GM10248 (cell line): ENCODE data around the gene AKAP6.

Experiments
- CTCF ChIA-PET: fragments of 300-600 bp; sonication (Branson Sonifier 250); formaldehyde crosslinking; extraction: SDS; loops from one replicate; lab custom pipeline; 2021; ENCODE audit warnings: antibody characterized with exemption; lab: Yijun Ruan, JAX
- POLR2A ChIA-PET: fragments of 350-650 bp; sonication (Branson Sonifier 250); formaldehyde crosslinking; extraction: SDS; loops from one replicate; lab custom pipeline; 2020; ENCODE audit warnings: antibody characterized with exemption; lab: Yijun Ruan, JAX
- DNase-seq: peaks from one replicate; pipeline ENCODE4 v3.0.0; 2012; ENCODE audit errors: extremely low spot score
- CTCF ChIP-seq: IDR thresholded peaks from 2 replicates; pipeline ENCODE4 v1.5.1; 2012; ENCODE audit warnings: mild to moderate bottlenecking, low read depth; ENCODE audit errors: extremely low read depth, missing control alignments, control extremely low read depth

The AKAP6 gene

GRCh38 chr14:32476532-32476931 lies 147.4 kb downstream of the AKAP6 start:
- POLR2A ChIA-PET = no interaction called here
- no peak for TF ChIP-seq CTCF
- CTCF ChIA-PET = interaction anchor here (1.1 to 1.4 kb wide), 3 partner anchors 18 to 215 kb away, joined by 3 to 4 read pairs (median 3); no protein-coding TSS in a partner anchor
- DNase-seq = no peak

GRCh38 chr14:32477396-32477795 lies 148.3 kb downstream of the AKAP6 start:
- ChIA-PET POLR2A (no interaction called here), CTCF (interaction anchor here (0.9 to 1.4 kb wide), 7 partner anchors 10 to 401 kb away, joined by 3 to 4 read pairs (median 3); partner anchors contain the start of gene ARHGAP5)
- no peak for DNase-seq
- no peak for TF ChIP-seq CTCF

- no peak for DNase-seq
- ChIA-PET POLR2A (no interaction called here), CTCF (interaction anchor here (0.9 to 1.0 kb wide), 2 partner anchors 219 to 401 kb away, joined by 3 to 4 read pairs; partner anchors contain the start of gene ARHGAP5)
- no peak for TF ChIP-seq CTCF
Observed at GRCh38 chr14:32478050-32478449, 149.0 kb downstream of the AKAP6 start.

GRCh38 chr14:32480337-32480736 lies 151.2 kb downstream of the AKAP6 start:
- ChIA-PET POLR2A (no interaction called here), CTCF (no interaction called here)
- TF ChIP-seq CTCF = no peak
- no peak for DNase-seq

- CTCF ChIA-PET = no interaction called here
- DNase-seq = no peak
- POLR2A ChIA-PET = no interaction called here
Observed at GRCh38 chr14:32481707-32482106, 152.6 kb downstream of the AKAP6 start.

GRCh38 chr14:32491416-32492016 lies 162.4 kb downstream of the AKAP6 start:
- ChIA-PET CTCF (interaction anchor here (1.4 kb wide), 1 partner anchor 21 kb away, joined by 5 read pairs; no protein-coding TSS in a partner anchor), POLR2A (no interaction called here)
- TF ChIP-seq CTCF = no peak
- DNase-seq = no peak

More at GRCh38 chr14:32481707-32482106, 152.6 kb downstream of the AKAP6 start:
- no peak for TF ChIP-seq CTCF
